Natural killer cell (primary cell): ENCODE data around the gene MBD3L4. TPM values are rescaled to one million over a fixed set of nuclear protein-coding genes. Genes with fewer than 3 reads are reported as not detected.

ENCODE experiments used
- ATAC-seq, 3 donors: fragments of 150-1000 bp in 2 of 3; fragments of 200-7000 bp in 1 of 3; cut with Tn5 transposase; 1 replicate in 1 of 3; 2 replicates in 2 of 3; pipeline ENCODE4 v1.10.0; 2021; ENCODE audit warnings: mild to moderate bottlenecking in 2 of 3, moderate library complexity in 2 of 3
- DNase-seq, 2 donors: peaks; one replicate each; pipeline versions ENCODE4 v3.0.0 to v3.0.0-alpha.2; 2013 to 2021; ENCODE audit warnings: mixed read lengths in 1 of 2
- H3K27ac ChIP-seq: one replicate; pipeline ENCODE4 v1.5.1; 2013; ENCODE audit warnings: mild to moderate bottlenecking, low read length
- H3K27me3 ChIP-seq: one replicate; pipeline ENCODE4 v1.6.1; 2013; ENCODE audit warnings: low read length; ENCODE audit not compliant: control insufficient read depth, insufficient read depth
- H3K36me3 ChIP-seq: one replicate; pipeline ENCODE4 v1.6.1; 2013; ENCODE audit warnings: low read length; ENCODE audit not compliant: control insufficient read depth, insufficient read depth
- H3K4me1 ChIP-seq: one replicate; pipeline ENCODE4 v1.6.1; 2013; ENCODE audit warnings: low read length; ENCODE audit not compliant: control insufficient read depth, insufficient read depth
- H3K4me3 ChIP-seq: one replicate; pipeline ENCODE4 v1.5.1; 2013; ENCODE audit warnings: low read length
- H3K9me3 ChIP-seq: one replicate; pipeline ENCODE4 v1.6.1; 2013; ENCODE audit warnings: low read length; ENCODE audit not compliant: control insufficient read depth, insufficient read depth
- H3K27ac Mint-ChIP-seq, 2 donors: one replicate each; pipeline ENCODE4 v1.8.0; 2022; ENCODE audit warnings: mild to moderate bottlenecking in 2 of 2, mixed read lengths in 2 of 2, moderate library complexity in 1 of 2
- H3K27me3 Mint-ChIP-seq, 2 donors: one replicate each; pipeline ENCODE4 v1.8.0; 2022; ENCODE audit warnings: low read depth in 2 of 2, mixed read lengths in 2 of 2
- H3K36me3 Mint-ChIP-seq: one replicate; pipeline ENCODE4 v1.8.0; 2022; ENCODE audit warnings: mixed read lengths
- H3K4me1 Mint-ChIP-seq, 2 donors: one replicate each; pipeline ENCODE4 v1.8.0; 2022; ENCODE audit warnings: mixed read lengths in 2 of 2
- H3K4me3 Mint-ChIP-seq: one replicate; pipeline ENCODE4 v1.8.0; 2022; ENCODE audit warnings: mild to moderate bottlenecking, moderate library complexity, mixed read lengths
- H3K9me3 Mint-ChIP-seq, 2 donors: one replicate each; pipeline ENCODE4 v1.8.0; 2022; ENCODE audit warnings: mixed read lengths in 2 of 2
- WGBS: methylation state at CpG from one replicate; pipeline ENCODE4 v1.1.7; 2013; ENCODE audit warnings: missing lambda C conversion rate; ENCODE audit not compliant: insufficient coverage; 5-methylcytosine and 5-hydroxymethylcytosine counted together
- intact Hi-C: fragments of 100-400 bp; cut with micrococcal nuclease; formaldehyde crosslinking; loops from one replicate; pipeline ENCODE4 v1.14.2; 2022
- total RNA-seq, 4 donors: library from RNA; stranded (reverse); fragments of 120-200 nt in 1 of 4; gene quantifications; one replicate each; pipeline versions ENCODE4 v1.2.3 to v1.2.4, GENCODE V29; 2013 to 2022
- TF ChIP-seq, protein P1 (sequence below): fragments of 200-600 bp; IDR thresholded peaks from one replicate; pipeline ENCODE4 v1.8.0; 2022; ENCODE audit warnings: antibody characterized with exemption

Gene MBD3L4
- total RNA-seq, 3 donors from 2014 or later (not counting 1 experiment from before 2014, with no cell fraction given), result not detected

DNA sequence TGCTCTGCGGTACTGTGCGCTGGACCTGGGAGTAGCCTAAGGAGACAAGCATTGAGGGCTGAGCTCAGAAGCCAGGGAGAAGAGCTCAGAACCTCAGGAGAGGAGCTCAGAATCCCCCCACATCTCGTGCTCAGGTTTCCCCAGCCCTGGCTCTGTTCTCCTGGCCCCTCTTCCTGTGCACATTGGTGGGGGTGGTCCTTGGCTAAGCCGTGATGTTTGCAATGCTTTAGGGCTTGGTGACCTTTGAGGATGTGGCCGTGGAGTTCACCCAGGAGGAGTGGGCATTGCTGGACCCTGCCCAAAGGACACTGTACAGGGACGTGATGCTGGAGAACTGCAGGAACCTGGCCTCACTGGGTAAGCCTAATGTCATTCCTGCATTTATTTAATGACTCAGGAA, 36.2 kb upstream of the MBD3L4 start:
- H3K4me1 ChIP-seq, result no peaks in the 10 kb centered on the region

DNA sequence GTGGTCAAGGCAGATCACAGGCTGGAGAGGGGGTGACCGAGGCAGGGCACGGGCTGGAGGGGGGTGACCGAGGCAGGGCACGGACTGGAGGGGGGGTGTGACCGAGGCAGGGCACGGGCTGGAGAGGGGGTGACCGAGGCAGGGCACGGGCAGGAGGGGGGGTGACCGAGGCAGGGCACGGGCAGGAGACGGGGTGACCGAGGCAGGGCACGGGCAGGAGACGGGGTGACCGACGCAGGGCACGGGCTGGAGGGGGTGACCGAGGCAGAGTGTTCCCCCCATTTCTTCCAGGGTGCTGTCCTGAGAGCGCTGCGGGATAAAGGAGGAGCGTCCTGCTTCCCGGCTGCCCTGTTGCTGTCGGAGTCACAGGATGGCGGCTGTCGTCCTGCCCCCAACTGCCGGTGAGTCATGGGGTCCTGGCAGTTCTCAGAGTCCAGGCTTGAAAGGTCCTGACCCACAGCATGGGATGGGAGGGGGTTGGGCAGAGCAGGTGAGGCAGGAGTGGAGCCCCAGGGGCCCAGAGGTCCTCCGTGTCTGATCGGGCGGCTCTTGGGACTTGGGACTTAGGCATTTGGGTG, 34.8 kb upstream of the MBD3L4 start:
- Histone ChIP-seq H3K27ac (no peak overlapping the region), H3K36me3 (peaks cover 70% of the 10 kb centered on the region), H3K4me3 (no peak overlapping the region), H3K4me1 (peaks cover 10% of the 10 kb centered on the region), H3K9me3 (peaks cover 19% of the 10 kb centered on the region), H3K27me3 (no peaks in the 10 kb centered on the region)
- H3K27ac Mint-ChIP-seq, result no peak overlapping the region
- peaks cover 37% of the 10 kb centered on the region for H3K36me3 Mint-ChIP-seq
- H3K9me3 Mint-ChIP-seq, result peaks cover 7 to 13% of the 10 kb centered on the region in 2 donors
- no peak for DNase-seq
- intact Hi-C loops, result no loop called here
- H3K27me3 Mint-ChIP-seq, result no peaks in the 10 kb centered on the region
- no peak overlapping the region for H3K4me3 Mint-ChIP-seq
- peaks cover 0 to 6% of the 10 kb centered on the region in 2 donors for H3K4me1 Mint-ChIP-seq
- TF ChIP-seq, protein P1, sequence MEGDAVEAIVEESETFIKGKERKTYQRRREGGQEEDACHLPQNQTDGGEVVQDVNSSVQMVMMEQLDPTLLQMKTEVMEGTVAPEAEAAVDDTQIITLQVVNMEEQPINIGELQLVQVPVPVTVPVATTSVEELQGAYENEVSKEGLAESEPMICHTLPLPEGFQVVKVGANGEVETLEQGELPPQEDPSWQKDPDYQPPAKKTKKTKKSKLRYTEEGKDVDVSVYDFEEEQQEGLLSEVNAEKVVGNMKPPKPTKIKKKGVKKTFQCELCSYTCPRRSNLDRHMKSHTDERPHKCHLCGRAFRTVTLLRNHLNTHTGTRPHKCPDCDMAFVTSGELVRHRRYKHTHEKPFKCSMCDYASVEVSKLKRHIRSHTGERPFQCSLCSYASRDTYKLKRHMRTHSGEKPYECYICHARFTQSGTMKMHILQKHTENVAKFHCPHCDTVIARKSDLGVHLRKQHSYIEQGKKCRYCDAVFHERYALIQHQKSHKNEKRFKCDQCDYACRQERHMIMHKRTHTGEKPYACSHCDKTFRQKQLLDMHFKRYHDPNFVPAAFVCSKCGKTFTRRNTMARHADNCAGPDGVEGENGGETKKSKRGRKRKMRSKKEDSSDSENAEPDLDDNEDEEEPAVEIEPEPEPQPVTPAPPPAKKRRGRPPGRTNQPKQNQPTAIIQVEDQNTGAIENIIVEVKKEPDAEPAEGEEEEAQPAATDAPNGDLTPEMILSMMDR, result no peak
- 98% methylated on average over 29 of the region's 29 CpGs for WGBS
- ATAC-seq, result no peak

More for the DNA sequence above, 36.2 kb upstream of the MBD3L4 start:
- Histone ChIP-seq H3K9me3 (peaks cover 32% of the 10 kb centered on the region), H3K36me3 (peaks cover 82% of the 10 kb centered on the region), H3K27ac (no peak overlapping the region), H3K27me3 (no peaks in the 10 kb centered on the region), H3K4me3 (no peak overlapping the region)
- Mint-ChIP-seq H3K4me3 (no peak overlapping the region), H3K36me3 (peaks cover 49% of the 10 kb centered on the region), H3K27me3 (no peaks in the 10 kb centered on the region), H3K4me1 (peaks cover 0 to 6% of the 10 kb centered on the region in 2 donors), H3K27ac (no peak overlapping the region), H3K9me3 (peaks cover 7 to 15% of the 10 kb centered on the region in 2 donors)
- ATAC-seq, result no peak
- 99% methylated on average over 6 of the region's 6 CpGs for WGBS
- TF ChIP-seq, protein P1, result no peak
- no peak for DNase-seq
- intact Hi-C loops, result no loop called here

DNA sequence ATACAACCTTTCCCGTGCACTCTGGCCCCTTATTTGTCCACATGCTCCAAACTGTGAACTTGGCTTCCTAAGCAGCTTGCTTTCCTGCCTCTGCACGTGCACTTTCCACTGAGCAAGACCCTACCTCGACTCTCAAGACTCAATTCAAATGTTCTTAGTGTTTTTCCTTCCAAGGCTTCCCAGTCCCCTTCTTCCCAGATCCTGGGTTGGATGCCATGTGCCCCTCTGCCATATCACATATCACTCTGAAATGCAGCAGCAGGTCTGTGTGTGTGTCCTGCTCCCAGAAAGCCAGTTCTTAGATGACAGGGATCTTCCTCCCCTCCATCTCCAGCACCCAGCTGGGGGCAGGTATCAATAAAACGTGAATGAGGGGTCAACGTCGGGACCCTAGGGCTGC, 32.6 kb upstream of the MBD3L4 start:
- ATAC-seq (no peak), DNase-seq (no peak)
- Histone ChIP-seq H3K36me3 (peaks cover 49% of the 10 kb centered on the region), H3K9me3 (peaks cover 7% of the 10 kb centered on the region), H3K27me3 (no peaks in the 10 kb centered on the region), H3K4me3 (no peak overlapping the region), H3K4me1 (peaks cover 15% of the 10 kb centered on the region), H3K27ac (no peak overlapping the region)
- H3K27me3 Mint-ChIP-seq, result no peaks in the 10 kb centered on the region
- intact Hi-C loops, result no loop called here
- peak overlapping the region; percentile 5 for H3K4me3 Mint-ChIP-seq
- WGBS, result 99% methylated on average over 6 of the region's 6 CpGs
- TF ChIP-seq, protein P1, result no peak
- H3K9me3 Mint-ChIP-seq, result peaks cover 2 to 3% of the 10 kb centered on the region in 2 donors
- H3K27ac Mint-ChIP-seq, result no peak overlapping the region
- peaks cover 0 to 17% of the 10 kb centered on the region in 2 donors for H3K4me1 Mint-ChIP-seq
- peaks cover 15% of the 10 kb centered on the region for H3K36me3 Mint-ChIP-seq

DNA sequence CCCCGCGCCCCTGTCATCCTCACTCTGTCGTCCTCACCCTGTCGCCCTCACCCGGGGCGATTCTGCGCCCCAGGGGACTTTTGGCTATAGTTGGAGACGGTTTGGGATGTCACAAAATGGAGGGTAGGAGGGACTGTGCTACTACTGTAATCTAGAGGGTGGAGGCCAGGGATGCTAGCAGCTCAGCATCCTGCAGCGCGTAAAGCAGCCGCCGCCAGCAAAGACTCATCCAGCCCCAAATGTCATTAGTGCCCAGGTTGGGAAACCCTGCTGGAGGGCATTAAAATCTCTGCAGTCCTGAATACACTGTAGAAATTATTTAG, 29.9 kb upstream of the MBD3L4 start:
- Mint-ChIP-seq H3K4me3 (peak overlapping the region; percentile 96), H3K36me3 (no peaks in the 10 kb centered on the region), H3K9me3 (peaks cover 0 to 2% of the 10 kb centered on the region in 2 donors), H3K27me3 (no peaks in the 10 kb centered on the region), H3K27ac (peak overlapping the region; percentile 94 to 95), H3K4me1 (peaks cover 0 to 17% of the 10 kb centered on the region in 2 donors)
- Histone ChIP-seq H3K27ac (peak overlapping the region; percentile 82), H3K36me3 (peaks cover 25% of the 10 kb centered on the region), H3K4me3 (peak overlapping the region; percentile 87), H3K27me3 (no peaks in the 10 kb centered on the region), H3K9me3 (no peaks in the 10 kb centered on the region), H3K4me1 (peaks cover 15% of the 10 kb centered on the region)
- intact Hi-C loops, result no loop called here
- DNase-seq, result no peak
- WGBS, result under 1% methylated on average over 12 of the region's 12 CpGs
- TF ChIP-seq, protein P1, result no peak
- ATAC-seq, result peak; percentile 4 to 10 (median 5)
